K562 (cell line): ENCODE measurements around the gene ELK4. TPM values are rescaled to one million over a fixed set of nuclear protein-coding genes. Genes with fewer than 3 reads are reported as not detected.

Source experiments
- ATAC-seq: fragments of 200-7000 bp; cut with Tn5 transposase; 3 replicates; pipeline ENCODE4 v1.9.1; 2020; ENCODE audit warnings: moderate library complexity
- BruUV-seq: library from RNA; stranded (reverse); fragments of 400-500 nt; replicated peaks from 2 replicates; lab custom pipeline; 2021; lab: Mats Ljungman, UMichigan
- CTCF ChIA-PET: fragments of 300-600 bp; formaldehyde crosslinking; extraction: SDS; loops from one replicate; lab custom pipeline; 2021; ENCODE audit warnings: low intra/inter-chr PET ratio; lab: Yijun Ruan, JAX
- POLR2A ChIA-PET: fragments of 300-600, 350-650 bp; sonication (Branson Sonifier 250); formaldehyde crosslinking; extraction: SDS; loops from one replicate; lab custom pipeline; 2021; ENCODE audit warnings: antibody characterized with exemption, inconsistent platforms; lab: Yijun Ruan, JAX
- DNase-seq, 4 experiments: peaks; one replicate each; pipeline versions ENCODE4 v3.0.0 to v3.0.0-alpha.2; 2011 to 2018; ENCODE audit warnings: low spot score in 3 of 4, mixed read lengths in 3 of 4; ENCODE audit errors: extremely low read depth in 1 of 4
- FAIRE-seq: peaks from 2 replicates; lab custom pipeline; 2011; peaks lifted over from hg19 to GRCh38; lab: Jason Lieb, UNC
- H2AFZ ChIP-seq: 2 replicates; pipeline ENCODE4 v1.6.0; 2011; ENCODE audit warnings: low read depth, low read length, control low read depth, inconsistent platforms
- H3K27ac ChIP-seq: fragments of 200-600 bp; 3 replicates; pipeline ENCODE4 v1.8.0; 2011; ENCODE audit warnings: low read depth, mild to moderate bottlenecking, control low read depth, inconsistent platforms, low read length, moderate library complexity, mixed read lengths; ENCODE audit errors: extremely low read depth
- H3K27me3 ChIP-seq, 2 experiments: fragments of 300-600 bp in 1 of 2; 2 replicates in 1 of 2; 3 replicates in 1 of 2; pipeline versions ENCODE4 v1.6.0 to v1.8.0; 2011; ENCODE audit warnings: inconsistent platforms in 2 of 2, low read length in 2 of 2, mild to moderate bottlenecking in 1 of 2, mixed read lengths in 1 of 2, moderate library complexity in 1 of 2; ENCODE audit not compliant: control insufficient read depth in 2 of 2, insufficient read depth in 2 of 2
- H3K36me3 ChIP-seq: fragments of 300-600 bp; 3 replicates; pipeline ENCODE4 v1.8.0; 2011; ENCODE audit warnings: mild to moderate bottlenecking, low read length, inconsistent platforms; ENCODE audit not compliant: control insufficient read depth, insufficient read depth
- H3K4me1 ChIP-seq, 2 experiments: fragments of 200-600 bp in 1 of 2; replicated peaks in 1 of 2; 2 replicates in 1 of 2; 3 replicates in 1 of 2; pipeline versions ENCODE4 v1.5.1 to v1.8.0; 2011; ENCODE audit warnings: inconsistent platforms in 2 of 2, low read length in 2 of 2, mild to moderate bottlenecking in 1 of 2, mixed read lengths in 1 of 2, moderate library complexity in 1 of 2; ENCODE audit not compliant: control insufficient read depth in 2 of 2, insufficient read depth in 2 of 2
- H3K4me2 ChIP-seq: 2 replicates; pipeline ENCODE4 v1.6.1; 2011; ENCODE audit warnings: low read length, control low read depth, inconsistent platforms, mixed read lengths; ENCODE audit not compliant: insufficient read depth
- H3K4me3 ChIP-seq: fragments of 200-600 bp; sonication (generic), shearing (Covaris generic); 2 replicates; pipeline ENCODE4 v1.5.1; 2016; ENCODE audit warnings: control low read depth, inconsistent platforms
- H3K79me2 ChIP-seq: fragments of 200-600 bp; 3 replicates; pipeline ENCODE4 v1.8.0; 2011; ENCODE audit warnings: low read length, inconsistent platforms; ENCODE audit not compliant: control insufficient read depth, insufficient read depth
- H3K9ac ChIP-seq, 2 experiments: 2 replicates each; pipeline versions ENCODE4 v1.6.0 to v1.6.1; 2011; ENCODE audit warnings: low read depth in 2 of 2, low read length in 2 of 2, control low read depth in 1 of 2, inconsistent platforms in 1 of 2, mild to moderate bottlenecking in 1 of 2, mixed read lengths in 1 of 2; ENCODE audit not compliant: insufficient read depth in 1 of 2
- H3K9me1 ChIP-seq: one replicate; pipeline ENCODE4 v1.6.0; 2011; ENCODE audit warnings: inconsistent platforms, mild to moderate bottlenecking, low read length, moderate library complexity; ENCODE audit not compliant: control insufficient read depth, insufficient read depth
- H3K9me3 ChIP-seq: replicated peaks from 2 replicates; pipeline ENCODE4 v1.5.1; 2011; ENCODE audit warnings: low read depth, low read length, inconsistent platforms; ENCODE audit not compliant: control insufficient read depth, insufficient read depth
- H4K20me1 ChIP-seq: replicated peaks from 2 replicates; pipeline ENCODE4 v1.6.1; 2011; ENCODE audit warnings: low read length, inconsistent platforms, mixed read lengths; ENCODE audit not compliant: control insufficient read depth, insufficient read depth
- CREM ChIP-seq: IDR thresholded peaks from 2 replicates; pipeline ENCODE4 v1.6.1; 2014; ENCODE audit warnings: antibody characterized with exemption, low read depth
- MAZ ChIP-seq, 2 experiments: fragments of 450-650 bp in 1 of 2; sonication (generic) in 1 of 2; formaldehyde crosslinking; IDR thresholded peaks in 1 of 2; conservative IDR thresholded peaks in 1 of 2; 2 replicates each; pipeline versions ENCODE4 v1.4.0 to v1.5.0; 2020; ENCODE audit warnings: mild to moderate bottlenecking in 1 of 2, missing genetic modification reagents in 1 of 2
- ZNF263 ChIP-seq: sonication (generic); formaldehyde crosslinking; IDR thresholded peaks from 2 replicates; pipeline ENCODE4 v1.8.0; 2022; ENCODE audit warnings: mild to moderate bottlenecking, missing genetic modification reagents, borderline replicate concordance
- ZNF280A ChIP-seq: fragments of 450-650 bp; IDR thresholded peaks from 2 replicates; pipeline ENCODE4 v1.6.1; 2018; ENCODE audit warnings: mild to moderate bottlenecking, low read depth; ENCODE audit not compliant: partially characterized antibody
- ZNF512 ChIP-seq: IDR thresholded peaks from 2 replicates; pipeline ENCODE4 v1.6.1; 2016; ENCODE audit warnings: missing genetic modification characterization, missing compliant biosample characterization
- WGBS: fragments of 100-300 bp; shearing (Covaris generic); methylation state at CpG from one replicate; pipeline ENCODE4 v1.1.6; 2016; ENCODE audit warnings: low coverage, mixed read lengths; ENCODE audit not compliant: insufficient coverage; ENCODE audit errors: missing lambda C conversion rate; 5-methylcytosine and 5-hydroxymethylcytosine counted together
- in situ Hi-C: fragments of 300-500 bp; cut with MboI; formaldehyde crosslinking; loops from 4 replicates; pipeline ENCODE4 v1.15.0; 2018; ENCODE audit warnings: inconsistent platforms, mixed read lengths
- intact Hi-C: fragments of 100-400 bp; cut with micrococcal nuclease; formaldehyde crosslinking; loops from 2 replicates; pipeline ENCODE4 v1.14.2; 2022
- polyA plus RNA-seq, 8 experiments: library from polyadenylated mRNA; depleted of rRNA in 4 of 8; stranded (reverse) in 5 of 8; unstranded in 3 of 8; fragments of >200 nt; fragmentation: Nextera tagmentation in 2 of 8; fragmentation: Illumina TruSeq in 1 of 8; extraction: Ambion mirVana in 2 of 8; extraction: Trizol in 1 of 8; gene quantifications; 2 replicates each; pipeline versions ENCODE4 v1.2.1 to v1.2.3, GENCODE V29; 2011 to 2014; ENCODE audit warnings: inconsistent platforms in 1 of 8, missing spikeins in 1 of 8
- total RNA-seq, 7 experiments: library from RNA; depleted of rRNA in 6 of 7; stranded (reverse); fragments of >200 nt in 6 of 7; fragmentation: Illumina TruSeq in 2 of 7; extraction: Trizol in 2 of 7; gene quantifications; 2 replicates each; pipeline versions ENCODE4 v1.2.1 to v1.2.3, GENCODE V29; 2011 to 2021; ENCODE audit warnings: low replicate concordance in 1 of 7

The ELK4 gene
- total and polyA plus RNA-seq, 9 of the 15 experiments (the other 6 are each of a cell fraction or from before 2014, with no cell fraction given), result 2.0 to 21.7 (median 9.2) TPM

GRCh38 chr1:205656236-205656635 lies 24.4 kb upstream of the ELK4 start:
- H3K4me1 ChIP-seq, result peaks cover 0 to 9% of the 10 kb centered on the region in 2 experiments; a peak in 2 of 5 replicates
- no peak overlapping the region for H3K9ac ChIP-seq
- in situ Hi-C loops (loop anchor here (5.0 kb wide), 2 partner anchors 69 to 129 kb away; no protein-coding TSS in a partner anchor), intact Hi-C loops (loop anchor here (2.0 to 5.0 kb wide), 3 partner anchors 23 to 167 kb away; partner anchors contain the start of gene ELK4)
- no peaks in the 10 kb centered on the region for H3K36me3 ChIP-seq
- peaks cover 15% of the 10 kb centered on the region; the same call in 1 of the 2 replicates for H4K20me1 ChIP-seq
- ATAC-seq (no peak), DNase-seq (no peak), FAIRE-seq (no peak)
- 2% methylated on average over 2 of the region's 2 CpGs for WGBS
- no peak overlapping the region for H3K27ac ChIP-seq
- no peak overlapping the region for H3K4me3 ChIP-seq
- ChIA-PET POLR2A (interaction anchor here (0.7 to 4.9 kb wide), 5 partner anchors 24 to 132 kb away, joined by 3 to 46 read pairs (median 6); partner anchors contain the start of gene ELK4), CTCF (interaction anchor here (0.6 to 5.7 kb wide), 6 partner anchors 46 to 928 kb away, joined by 3 to 166 read pairs (median 34); no protein-coding TSS in a partner anchor)
- H3K79me2 ChIP-seq, result no peaks in the 10 kb centered on the region
- no peaks in the 10 kb centered on the region for H3K9me3 ChIP-seq
- no peak for TF ChIP-seq ZNF280A
- no peak for TF ChIP-seq ZNF263
- no peak for TF ChIP-seq CREM
- TF ChIP-seq ZNF512 (tag), result no peak
- TF ChIP-seq MAZ (CRISPR knock-in tag; conservative IDR thresholded peaks at IDR 0.05 in 1 of 2, IDR thresholded peaks at IDR 0.05 in 1 of 2), result no peak
- 0 out of 5 replicates have a peak, but pooled peaks cover 0 to 5% of the 10 kb centered on the region in 2 experiments for H3K27me3 ChIP-seq
- no peak overlapping the region for H3K4me2 ChIP-seq
- no peaks in the 10 kb centered on the region for H3K9me1 ChIP-seq
- no TSS peak for BruUV-seq
- no peak overlapping the region for H2AFZ ChIP-seq
